ENCODE measurements around the gene GPC5. TPM values are rescaled to one million over a fixed set of nuclear protein-coding genes. Genes with fewer than 3 reads are reported as not detected.

Gene GPC5
- total RNA-seq, 2 donors from 2014 or later: 0.83 to 1.3 TPM

DNA sequence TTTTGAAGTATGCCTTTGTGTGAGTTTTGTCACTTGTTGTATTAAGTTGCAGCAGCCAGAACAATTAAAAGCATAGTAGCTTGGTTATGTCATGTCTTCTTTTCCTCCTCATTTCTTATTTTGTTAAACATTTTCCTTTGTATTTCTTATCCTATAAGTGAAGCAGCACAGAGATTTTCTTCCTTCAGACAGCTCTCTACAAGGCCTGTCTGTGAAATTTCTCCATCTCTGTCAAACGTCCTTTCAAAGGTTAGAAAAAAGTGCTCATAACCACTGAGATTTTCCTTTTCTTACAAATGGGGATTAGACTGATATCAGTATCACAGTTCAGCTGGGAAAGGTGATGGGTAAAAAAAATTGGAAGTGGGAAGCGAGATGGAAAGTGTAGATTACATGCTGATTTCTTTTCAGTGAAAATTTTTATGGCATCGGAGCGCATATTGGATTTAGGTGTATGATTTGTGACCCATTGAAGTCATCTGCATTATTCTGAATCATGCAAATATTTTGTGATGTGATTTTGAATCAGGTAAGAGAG lies 71.7 kb downstream of the GPC5 start:
- Histone ChIP-seq H3K4me3 (no peak overlapping the region), H3K27ac (no peak overlapping the region), H3K9me3 (no peaks in the 10 kb centered on the region), H3K27me3 (no peaks in the 10 kb centered on the region), H3K36me3 (no peaks in the 10 kb centered on the region), H3K4me1 (no peaks in the 10 kb centered on the region)
- DNase-seq (ENCODE audit: low spot score): no peak
- TF ChIP-seq, protein P1, sequence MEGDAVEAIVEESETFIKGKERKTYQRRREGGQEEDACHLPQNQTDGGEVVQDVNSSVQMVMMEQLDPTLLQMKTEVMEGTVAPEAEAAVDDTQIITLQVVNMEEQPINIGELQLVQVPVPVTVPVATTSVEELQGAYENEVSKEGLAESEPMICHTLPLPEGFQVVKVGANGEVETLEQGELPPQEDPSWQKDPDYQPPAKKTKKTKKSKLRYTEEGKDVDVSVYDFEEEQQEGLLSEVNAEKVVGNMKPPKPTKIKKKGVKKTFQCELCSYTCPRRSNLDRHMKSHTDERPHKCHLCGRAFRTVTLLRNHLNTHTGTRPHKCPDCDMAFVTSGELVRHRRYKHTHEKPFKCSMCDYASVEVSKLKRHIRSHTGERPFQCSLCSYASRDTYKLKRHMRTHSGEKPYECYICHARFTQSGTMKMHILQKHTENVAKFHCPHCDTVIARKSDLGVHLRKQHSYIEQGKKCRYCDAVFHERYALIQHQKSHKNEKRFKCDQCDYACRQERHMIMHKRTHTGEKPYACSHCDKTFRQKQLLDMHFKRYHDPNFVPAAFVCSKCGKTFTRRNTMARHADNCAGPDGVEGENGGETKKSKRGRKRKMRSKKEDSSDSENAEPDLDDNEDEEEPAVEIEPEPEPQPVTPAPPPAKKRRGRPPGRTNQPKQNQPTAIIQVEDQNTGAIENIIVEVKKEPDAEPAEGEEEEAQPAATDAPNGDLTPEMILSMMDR (IDR thresholded peaks at IDR 0.05): no peak

DNA sequence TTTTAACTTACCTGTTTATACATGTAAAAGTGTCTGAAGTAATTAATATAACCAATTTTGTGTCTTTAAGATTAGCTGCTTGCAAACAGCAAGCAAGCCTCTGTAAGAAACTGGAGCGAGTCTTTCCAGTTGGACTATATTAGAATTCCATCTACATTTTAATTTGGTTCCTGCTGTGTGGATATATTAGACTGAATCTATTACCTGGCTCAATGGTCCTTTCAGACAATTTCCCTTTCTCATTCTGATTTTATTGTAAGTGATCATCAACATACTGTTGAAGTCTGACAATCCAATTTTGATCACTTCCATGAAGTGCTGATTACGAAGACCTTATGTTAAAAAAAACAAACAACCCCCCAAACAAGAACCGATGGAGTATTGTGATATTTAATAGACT lies 72.3 kb downstream of the GPC5 start:
- H3K27me3 ChIP-seq: no peaks in the 10 kb centered on the region
- H3K4me3 ChIP-seq: no peak overlapping the region
- no peaks in the 10 kb centered on the region for H3K4me1 ChIP-seq
- no peak for DNase-seq (ENCODE audit: low spot score)
- H3K36me3 ChIP-seq: no peaks in the 10 kb centered on the region
- TF ChIP-seq, protein P1 (IDR thresholded peaks at IDR 0.05): no peak
- H3K9me3 ChIP-seq: no peaks in the 10 kb centered on the region
- no peak overlapping the region for H3K27ac ChIP-seq

DNA sequence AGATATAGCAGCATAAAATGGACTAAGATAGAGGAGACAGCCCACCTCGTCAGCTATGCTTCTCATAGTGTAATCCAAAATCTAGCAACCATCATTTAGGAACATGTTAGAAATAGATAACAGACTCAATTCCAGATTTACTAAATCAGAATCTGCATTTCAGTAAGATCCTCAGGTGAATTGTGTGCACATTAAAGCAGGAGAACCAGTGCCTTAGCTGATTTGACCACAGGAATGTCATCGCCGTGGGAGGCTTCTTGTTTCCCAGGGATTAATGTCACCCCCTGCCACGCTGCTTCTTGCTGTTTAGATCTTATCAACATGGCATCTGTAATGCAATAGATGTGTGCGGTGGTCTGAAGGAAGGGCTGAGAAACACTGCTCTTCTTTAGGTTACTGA lies 84.0 kb downstream of the GPC5 start:
- Histone ChIP-seq H3K4me3 (no peak overlapping the region), H3K36me3 (no peaks in the 10 kb centered on the region), H3K9me3 (no peaks in the 10 kb centered on the region), H3K27ac (no peak overlapping the region), H3K4me1 (no peaks in the 10 kb centered on the region), H3K27me3 (no peaks in the 10 kb centered on the region)
- DNase-seq (ENCODE audit: low spot score): no peak
- TF ChIP-seq, protein P1 (IDR thresholded peaks at IDR 0.05): no peak

DNA sequence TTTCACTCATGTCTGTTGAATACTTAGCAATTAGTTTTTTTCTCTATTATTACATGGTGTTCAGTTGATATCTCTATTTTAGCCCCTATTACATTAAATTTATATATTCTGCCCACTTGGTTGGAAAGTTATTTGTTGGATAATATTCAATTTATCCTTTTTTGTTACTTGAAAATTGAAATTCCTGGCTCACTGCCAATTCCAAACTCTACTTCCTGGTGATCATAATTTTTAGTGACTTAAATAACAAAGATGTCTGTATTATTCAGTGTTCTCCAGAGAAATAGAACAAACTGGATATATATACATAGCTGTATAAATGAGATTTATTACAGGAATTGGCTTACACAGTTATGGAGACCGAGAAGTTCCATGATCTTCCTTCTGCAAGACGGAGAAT lies 93.6 kb downstream of the GPC5 start:
- TF ChIP-seq, protein P1 (IDR thresholded peaks at IDR 0.05): no peak
- Histone ChIP-seq H3K4me1 (no peaks in the 10 kb centered on the region), H3K9me3 (no peaks in the 10 kb centered on the region), H3K27ac (no peak overlapping the region), H3K4me3 (no peak overlapping the region), H3K36me3 (no peaks in the 10 kb centered on the region), H3K27me3 (no peaks in the 10 kb centered on the region)
- no peak for DNase-seq (ENCODE audit: low spot score)

DNA sequence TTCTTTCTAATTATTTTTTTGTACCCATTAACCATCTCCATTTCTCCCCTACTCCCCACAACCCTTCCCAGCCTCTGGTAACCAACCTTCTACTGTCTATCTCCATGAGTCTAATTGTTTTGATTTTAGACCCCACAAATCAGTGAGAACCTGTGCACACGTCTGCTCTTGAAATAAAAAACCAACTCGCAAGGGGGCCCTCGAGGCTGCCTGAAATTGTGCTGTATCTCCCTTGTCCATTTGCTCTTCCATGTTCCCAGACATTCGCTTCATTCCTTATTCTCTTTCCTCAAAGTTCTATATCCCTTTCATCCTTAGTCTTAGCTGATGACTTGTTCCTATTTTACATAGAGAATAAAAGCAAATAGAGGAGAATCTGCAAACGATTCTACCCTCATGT lies 95.0 kb downstream of the GPC5 start:
- Histone ChIP-seq H3K9me3 (no peaks in the 10 kb centered on the region), H3K27me3 (no peaks in the 10 kb centered on the region), H3K4me1 (no peaks in the 10 kb centered on the region), H3K36me3 (no peaks in the 10 kb centered on the region), H3K27ac (no peak overlapping the region), H3K4me3 (no peak overlapping the region)
- TF ChIP-seq, protein P1 (IDR thresholded peaks at IDR 0.05): no peak
- no peak for DNase-seq (ENCODE audit: low spot score)

DNA sequence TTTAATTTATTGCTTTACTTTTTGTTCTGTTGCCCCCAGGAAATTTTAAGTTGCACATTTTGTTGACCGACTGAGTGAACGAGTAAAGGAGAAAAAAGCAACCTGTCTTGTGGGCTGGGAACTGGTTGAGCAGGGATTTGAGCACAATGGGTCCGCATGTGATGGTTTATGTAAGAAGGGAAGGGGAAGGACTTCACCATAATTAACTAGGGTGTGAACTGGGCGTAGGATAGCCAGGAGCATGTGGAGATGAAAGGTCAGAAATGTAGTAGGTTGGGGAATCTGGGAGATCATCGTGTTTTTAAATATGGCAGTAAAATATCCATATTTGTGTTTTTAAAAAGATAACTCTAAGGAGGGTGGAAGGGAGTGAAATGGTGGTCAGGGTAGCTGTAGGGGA lies 99.9 kb downstream of the GPC5 start:
- no peak for DNase-seq (ENCODE audit: low spot score)
- H3K27ac ChIP-seq: no peak overlapping the region
- H3K27me3 ChIP-seq: no peaks in the 10 kb centered on the region
- H3K9me3 ChIP-seq: no peaks in the 10 kb centered on the region
- no peak overlapping the region for H3K4me3 ChIP-seq
- H3K36me3 ChIP-seq: no peaks in the 10 kb centered on the region
- TF ChIP-seq, protein P1 (IDR thresholded peaks at IDR 0.05): no peak
- H3K4me1 ChIP-seq: no peaks in the 10 kb centered on the region

All from right atrium auricular region (tissue), 2 donors.